BE2C (cell line): ENCODE measurements around the gene ULK4.

Experiments
- DNase-seq: peaks from one replicate; pipeline ENCODE4 v3.0.0-alpha.2; 2020
- H3K27me3 ChIP-seq: fragments of 250-450 bp; sonication (Bioruptor Pico); 2 replicates; pipeline ENCODE4 v1.5.1; 2020; ENCODE audit warnings: mild to moderate bottlenecking
- H3K36me3 ChIP-seq: fragments of 250-450 bp; sonication (Bioruptor Pico); 2 replicates; pipeline ENCODE4 v1.5.1; 2020; ENCODE audit warnings: mild to moderate bottlenecking
- H3K4me1 ChIP-seq: fragments of 250-450 bp; sonication (Bioruptor Pico); 2 replicates; pipeline ENCODE4 v1.5.1; 2020
- H3K4me3 ChIP-seq: 2 replicates; pipeline ENCODE4 v1.5.1; 2011; ENCODE audit warnings: low read depth, low read length
- H3K9me3 ChIP-seq: fragments of 250-450 bp; sonication (Bioruptor Pico); 2 replicates; pipeline ENCODE4 v1.5.1; 2020
- CTCF ChIP-seq: IDR thresholded peaks from 2 replicates; pipeline ENCODE4 v1.5.1; 2012; ENCODE audit warnings: mild to moderate bottlenecking, low read depth, low read length

ULK4 gene

GRCh38 chr3:41630708-41631107 lies 331.2 kb downstream of the ULK4 start:
- no peak overlapping the region for H3K4me3 ChIP-seq
- no peak for DNase-seq
- no peaks in the 10 kb centered on the region for H3K9me3 ChIP-seq
- TF ChIP-seq CTCF, result no peak
- no peaks in the 10 kb centered on the region for H3K36me3 ChIP-seq
- H3K4me1 ChIP-seq, result no peaks in the 10 kb centered on the region
- H3K27me3 ChIP-seq, result no peaks in the 10 kb centered on the region

GRCh38 chr3:41629986-41630385 lies 331.9 kb downstream of the ULK4 start:
- no peak for DNase-seq
- TF ChIP-seq CTCF, result no peak
- no peaks in the 10 kb centered on the region for H3K36me3 ChIP-seq
- H3K9me3 ChIP-seq, result no peaks in the 10 kb centered on the region
- no peaks in the 10 kb centered on the region for H3K4me1 ChIP-seq
- H3K4me3 ChIP-seq, result no peak overlapping the region
- H3K27me3 ChIP-seq, result no peaks in the 10 kb centered on the region

DNA sequence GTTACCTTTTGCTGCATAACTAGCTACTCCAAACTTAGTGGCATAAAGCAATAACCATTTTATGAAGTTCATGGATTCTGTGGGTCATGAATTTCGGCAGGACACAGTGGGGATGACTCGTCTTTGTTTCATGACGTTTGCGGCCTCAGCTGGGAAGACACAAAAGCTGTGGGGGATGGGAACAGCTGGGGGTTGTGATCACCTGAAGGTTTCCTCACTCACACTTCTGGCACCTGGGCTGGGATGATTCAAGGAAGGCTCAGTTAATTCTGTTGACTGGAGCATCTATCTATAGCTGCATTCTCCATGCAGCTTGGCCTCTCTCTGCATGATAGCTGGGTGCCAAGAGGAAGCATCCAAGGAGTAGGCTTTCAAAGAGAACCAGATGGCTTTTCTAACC lies 332.8 kb downstream of the ULK4 start:
- DNase-seq, result no peak
- no peaks in the 10 kb centered on the region for H3K9me3 ChIP-seq
- no peaks in the 10 kb centered on the region for H3K36me3 ChIP-seq
- no peaks in the 10 kb centered on the region for H3K27me3 ChIP-seq
- H3K4me1 ChIP-seq, result no peaks in the 10 kb centered on the region
- no peak for TF ChIP-seq CTCF
- no peak overlapping the region for H3K4me3 ChIP-seq

DNA sequence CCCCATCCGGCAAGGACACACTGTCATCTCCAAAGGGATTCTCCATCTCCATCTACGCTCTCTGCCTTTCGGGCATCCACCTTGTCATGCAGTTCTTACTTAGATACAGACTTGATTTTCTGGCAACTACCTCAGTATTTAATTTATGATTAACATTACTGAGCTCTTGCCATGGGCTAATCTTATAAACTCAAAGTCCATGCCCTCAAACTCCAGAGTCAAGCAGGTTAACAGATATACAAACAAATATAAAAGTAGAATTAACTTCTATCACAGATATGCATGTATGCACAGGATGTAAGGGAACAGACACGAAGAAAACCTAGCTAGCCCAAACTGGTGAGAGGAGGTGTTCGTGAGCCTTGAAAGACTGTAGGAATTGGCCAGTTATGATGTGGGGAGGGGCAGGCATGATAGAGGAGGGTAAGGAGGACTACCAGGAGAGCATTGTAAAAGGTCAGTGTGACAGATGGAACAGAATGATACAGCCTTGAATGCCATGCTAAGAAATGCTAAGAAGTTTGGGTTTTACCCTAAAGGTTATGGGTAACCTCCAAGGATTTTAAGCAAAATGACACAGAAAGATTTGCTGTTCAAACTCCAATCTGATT lies 334.3 kb downstream of the ULK4 start:
- Histone ChIP-seq H3K27me3 (no peaks in the 10 kb centered on the region), H3K4me3 (no peak overlapping the region), H3K4me1 (no peaks in the 10 kb centered on the region), H3K9me3 (no peaks in the 10 kb centered on the region), H3K36me3 (no peaks in the 10 kb centered on the region)
- no peak for DNase-seq
- no peak for TF ChIP-seq CTCF

DNA sequence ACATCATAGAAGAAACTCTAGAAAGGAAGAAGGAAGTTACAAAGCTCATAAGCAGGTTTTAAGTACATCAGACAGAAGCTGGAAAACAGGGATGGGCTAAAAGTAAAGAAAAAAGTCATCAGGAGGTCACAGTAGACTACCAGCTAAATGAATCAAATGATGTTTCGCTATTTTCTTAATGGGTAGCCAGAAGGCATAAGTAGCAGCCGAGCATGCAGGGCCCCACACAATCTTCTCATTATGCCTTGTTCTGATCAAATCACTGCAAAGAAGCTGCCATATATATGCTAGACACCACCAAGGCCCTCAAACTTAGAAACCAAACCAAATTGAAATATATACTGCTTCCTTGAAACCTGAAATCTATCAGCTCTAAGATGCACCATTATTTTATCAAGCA lies 349.1 kb downstream of the ULK4 start:
- DNase-seq, result no peak
- H3K4me3 ChIP-seq, result no peak overlapping the region

More for the DNA sequence above, 349.1 kb downstream of the ULK4 start:
- Histone ChIP-seq H3K9me3 (no peaks in the 10 kb centered on the region), H3K27me3 (no peaks in the 10 kb centered on the region), H3K4me1 (no peaks in the 10 kb centered on the region), H3K36me3 (no peaks in the 10 kb centered on the region)
- no peak for TF ChIP-seq CTCF
